Body of pancreas (tissue), 4 donors: ENCODE results near the gene FGL2. TPM values are rescaled to one million over a fixed set of nuclear protein-coding genes. Genes with fewer than 3 reads are reported as not detected.

Source experiments
- ATAC-seq: fragments of 150-250 bp; one replicate; pipeline ENCODE4 v1.9.1; 2016
- DNase-seq, 4 donors: peaks; one replicate each; pipeline ENCODE4 v3.0.0-alpha.2; 2019
- H3K27ac ChIP-seq, 4 donors: fragments of 200-600 bp; sonication (generic); 1 replicate in 3 of 4; 2 replicates in 1 of 4; pipeline versions ENCODE4 v1.5.1 to v1.6.1; 2016 to 2019; ENCODE audit warnings: mild to moderate bottlenecking in 1 of 4, mixed read lengths in 1 of 4, moderate library complexity in 1 of 4
- H3K27me3 ChIP-seq, 2 donors: fragments of 200-600 bp; sonication (generic); one replicate each; pipeline ENCODE4 v1.6.0; 2016; ENCODE audit warnings: mild to moderate bottlenecking in 1 of 2
- H3K36me3 ChIP-seq, 2 donors: fragments of 200-600 bp; sonication (generic); replicated peaks in 1 of 2; 2 replicates each; pipeline ENCODE4 v1.5.1; 2016; ENCODE audit warnings: low read depth in 2 of 2; ENCODE audit not compliant: insufficient read depth in 1 of 2
- H3K4me1 ChIP-seq: fragments of 200-600 bp; sonication (generic); one replicate; pipeline ENCODE4 v1.6.0; 2016
- H3K4me3 ChIP-seq, 2 donors: fragments of 200-600 bp; sonication (generic); 1 replicate in 1 of 2; 2 replicates in 1 of 2; pipeline ENCODE4 v1.5.1; 2016 to 2019
- H3K9me3 ChIP-seq, 3 donors: fragments of 200-600 bp; sonication (generic); 1 replicate in 2 of 3; 2 replicates in 1 of 3; pipeline ENCODE4 v1.5.1; 2016
- CTCF ChIP-seq, 7 experiments: fragments of 450-650 bp in 4 of 7; fragments of 200-600 bp in 3 of 7; sonication (generic) in 3 of 7; IDR thresholded peaks; one replicate each; pipeline ENCODE4 v1.5.1; 2016 to 2019; ENCODE audit warnings: antibody characterized with exemption in 7 of 7
- POLR2A ChIP-seq, 3 donors: fragments of 450-650 bp; IDR thresholded peaks; one replicate each; pipeline ENCODE4 v1.6.1; 2016; ENCODE audit warnings: antibody characterized with exemption in 3 of 3, mild to moderate bottlenecking in 2 of 3
- WGBS, 2 donors: methylation state at CpG; one replicate each; pipeline ENCODE4 v1.1.5; 2017; 5-methylcytosine and 5-hydroxymethylcytosine counted together
- intact Hi-C: fragments of 100-400 bp; cut with DNase I; formaldehyde crosslinking; loops from one replicate; pipeline ENCODE4 v1.15.1; 2023
- total RNA-seq, 2 donors: library from RNA; depleted of rRNA; stranded (reverse); fragments of >200 nt; gene quantifications; one replicate each; pipeline ENCODE4 v1.1.0, GENCODE V29; 2016

FGL2 gene
- total RNA-seq, 2 donors from 2014 or later, result 4.3 to 9.1 TPM

DNA sequence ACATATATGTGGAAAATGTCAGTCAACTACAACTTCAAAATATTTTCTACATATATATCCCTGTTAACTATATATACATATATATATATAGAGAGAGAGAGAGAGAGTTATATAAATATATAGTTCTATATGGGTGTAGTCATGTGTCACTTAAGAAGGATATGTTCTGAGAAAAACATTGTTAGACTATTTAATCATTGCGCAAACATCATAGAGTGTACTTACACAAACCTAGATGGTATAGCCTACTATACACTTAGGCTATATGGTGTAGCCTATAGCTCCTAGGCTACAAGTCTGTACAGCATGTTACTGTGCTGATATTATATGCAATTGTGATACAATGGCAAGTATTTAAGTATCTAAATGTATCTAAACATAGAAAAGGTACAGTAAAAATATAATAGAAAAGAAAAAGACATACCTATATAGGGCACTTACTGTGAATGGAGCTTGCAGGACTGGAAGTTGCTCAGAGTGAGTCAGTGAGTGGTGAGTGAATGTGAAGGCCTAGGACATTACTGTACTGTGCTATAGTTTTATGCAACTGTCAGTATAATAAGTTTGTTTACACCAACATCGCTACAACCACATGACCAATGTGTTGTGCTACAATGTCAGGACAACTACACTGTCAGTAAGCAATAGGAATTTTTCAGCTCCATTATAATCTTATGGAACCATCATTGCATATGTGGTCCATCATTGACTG is 18.0 kb upstream of the FGL2 start:
- no peak for ATAC-seq
- peaks cover 8% of the 10 kb centered on the region for H3K4me1 ChIP-seq

GRCh38 chr7:77216181-77216845 is 16.7 kb upstream of the FGL2 start:
- H3K9me3 ChIP-seq, result no peaks in the 10 kb centered on the region
- intact Hi-C loops, result no loop called here
- peaks cover 8% of the 10 kb centered on the region for H3K4me1 ChIP-seq
- ATAC-seq, result peak; percentile 47
- TF ChIP-seq CTCF (IDR thresholded peaks at IDR 0.05), result no peak
- TF ChIP-seq POLR2A (IDR thresholded peaks at IDR 0.05), result no peak
- no peaks in the 10 kb centered on the region for H3K27me3 ChIP-seq
- peak in 2 of 4 donors; percentile 16 to 23 for DNase-seq
- H3K4me3 ChIP-seq, result no peak overlapping the region
- H3K36me3 ChIP-seq, result no peaks in the 10 kb centered on the region
- WGBS, 2 donors, result 22 to 32% methylated on average over 3 of the region's 3 CpGs
- peak overlapping the region in 3 of 4 donors; percentile 13 to 50 (median 47) for H3K27ac ChIP-seq

More for the DNA sequence above, 18.0 kb upstream of the FGL2 start:
- WGBS, 2 donors, result 84 to 96% methylated on average over 2 of the region's 2 CpGs
- no peaks in the 10 kb centered on the region for H3K27me3 ChIP-seq
- no peak for TF ChIP-seq CTCF (IDR thresholded peaks at IDR 0.05)
- TF ChIP-seq POLR2A (IDR thresholded peaks at IDR 0.05), result no peak
- H3K4me3 ChIP-seq, result no peak overlapping the region
- no peak overlapping the region for H3K27ac ChIP-seq
- DNase-seq, result no peak
- no peaks in the 10 kb centered on the region for H3K9me3 ChIP-seq
- intact Hi-C loops, result no loop called here
- no peaks in the 10 kb centered on the region for H3K36me3 ChIP-seq

- ATAC-seq (no peak), DNase-seq (no peak)
- no peak overlapping the region for H3K27ac ChIP-seq
- intact Hi-C loops, result no loop called here
- H3K9me3 ChIP-seq, result peaks cover 0 to 9% (median 0%) of the 10 kb centered on the region in 3 donors
- no peak overlapping the region for H3K4me3 ChIP-seq
- no peaks in the 10 kb centered on the region for H3K27me3 ChIP-seq
- no peaks in the 10 kb centered on the region for H3K4me1 ChIP-seq
- TF ChIP-seq POLR2A (IDR thresholded peaks at IDR 0.05), result no peak
- TF ChIP-seq CTCF (IDR thresholded peaks at IDR 0.05), result no peak
- H3K36me3 ChIP-seq, result no peaks in the 10 kb centered on the region
- WGBS, 2 donors, result 92 to 94% methylated on average over 4 to 6 of the region's 6 CpGs
Observed at GRCh38 chr7:77209479-77210139, 10.0 kb upstream of the FGL2 start.

DNA sequence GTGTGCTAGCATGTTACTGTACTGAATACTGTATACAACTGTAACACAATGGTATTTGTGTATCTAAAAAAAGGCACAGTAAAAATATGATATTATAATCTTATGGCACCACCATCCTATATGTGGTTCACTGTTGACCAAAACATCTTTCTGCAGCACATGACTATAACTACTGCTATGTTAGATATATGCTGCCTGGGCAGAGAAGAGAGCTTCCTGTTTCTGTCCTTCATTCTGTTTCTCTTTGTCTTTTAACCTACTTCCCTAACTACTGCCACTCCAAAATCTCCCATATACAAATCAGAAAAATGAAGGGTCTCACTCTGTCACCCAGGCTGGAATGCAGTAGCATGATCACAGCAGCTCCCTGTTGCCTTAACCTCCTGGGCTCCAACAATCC is 8.8 kb upstream of the FGL2 start:
- no peak for ATAC-seq
- no peak overlapping the region for H3K27ac ChIP-seq
- TF ChIP-seq POLR2A (IDR thresholded peaks at IDR 0.05) (no peak), CTCF (IDR thresholded peaks at IDR 0.05) (no peak)
- H3K4me3 ChIP-seq, result no peak overlapping the region
- no peaks in the 10 kb centered on the region for H3K4me1 ChIP-seq
- H3K36me3 ChIP-seq, result no peaks in the 10 kb centered on the region
- intact Hi-C loops, result no loop called here
- no peak for DNase-seq
- no peaks in the 10 kb centered on the region for H3K27me3 ChIP-seq
- peaks cover 0 to 9% (median 0%) of the 10 kb centered on the region in 3 donors for H3K9me3 ChIP-seq
